ENCODE data around the gene PLEKHF1. TPM values are rescaled to one million over a fixed set of nuclear protein-coding genes. Genes with fewer than 3 reads are reported as not detected.
"Not testable (repeated sequence)": the region's sequence is repeated elsewhere in the genome, so short reads cannot be mapped to it uniquely, and the experiment has no call there.

Gene PLEKHF1
- total RNA-seq, 1 donor from 2014 or later, result 17.3 TPM

GRCh38 chr19:29705706-29706105 is 40.4 kb downstream of the PLEKHF1 start:
- Histone ChIP-seq H3K27ac (no peak overlapping the region), H3K9me3 (no peaks in the 10 kb centered on the region), H3K36me3 (peaks cover 26% of the 10 kb centered on the region), H3K27me3 (no peaks in the 10 kb centered on the region), H3K4me1 (no peaks in the 10 kb centered on the region), H3K4me3 (no peak overlapping the region)
- DNase-seq (no peak), ATAC-seq (no peak)
- intact Hi-C loops (cut with DNase I), result no loop called here
- TF ChIP-seq, protein P1, sequence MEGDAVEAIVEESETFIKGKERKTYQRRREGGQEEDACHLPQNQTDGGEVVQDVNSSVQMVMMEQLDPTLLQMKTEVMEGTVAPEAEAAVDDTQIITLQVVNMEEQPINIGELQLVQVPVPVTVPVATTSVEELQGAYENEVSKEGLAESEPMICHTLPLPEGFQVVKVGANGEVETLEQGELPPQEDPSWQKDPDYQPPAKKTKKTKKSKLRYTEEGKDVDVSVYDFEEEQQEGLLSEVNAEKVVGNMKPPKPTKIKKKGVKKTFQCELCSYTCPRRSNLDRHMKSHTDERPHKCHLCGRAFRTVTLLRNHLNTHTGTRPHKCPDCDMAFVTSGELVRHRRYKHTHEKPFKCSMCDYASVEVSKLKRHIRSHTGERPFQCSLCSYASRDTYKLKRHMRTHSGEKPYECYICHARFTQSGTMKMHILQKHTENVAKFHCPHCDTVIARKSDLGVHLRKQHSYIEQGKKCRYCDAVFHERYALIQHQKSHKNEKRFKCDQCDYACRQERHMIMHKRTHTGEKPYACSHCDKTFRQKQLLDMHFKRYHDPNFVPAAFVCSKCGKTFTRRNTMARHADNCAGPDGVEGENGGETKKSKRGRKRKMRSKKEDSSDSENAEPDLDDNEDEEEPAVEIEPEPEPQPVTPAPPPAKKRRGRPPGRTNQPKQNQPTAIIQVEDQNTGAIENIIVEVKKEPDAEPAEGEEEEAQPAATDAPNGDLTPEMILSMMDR (IDR thresholded peaks at IDR 0.05), result no peak

DNA sequence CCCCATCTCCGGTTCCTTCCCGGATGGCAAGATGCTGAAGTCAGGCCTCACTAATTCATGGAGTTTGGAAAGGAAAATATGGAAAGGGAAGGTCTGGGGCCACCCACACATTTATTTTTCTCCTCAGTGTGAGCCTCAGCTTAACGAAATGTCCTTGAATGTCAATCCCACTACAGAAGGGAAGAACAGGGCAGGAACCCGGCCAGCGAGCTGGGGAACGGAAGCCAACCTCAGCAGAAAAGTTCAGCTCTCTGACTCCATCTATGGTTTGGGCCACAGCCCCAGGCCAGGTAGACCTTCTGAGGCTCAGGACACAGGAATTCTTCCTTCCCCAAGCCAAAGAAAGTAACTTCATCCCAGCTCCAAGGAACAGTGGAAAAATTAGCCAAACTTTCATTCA is 41.4 kb downstream of the PLEKHF1 start:
- H3K9me3 ChIP-seq, result no peaks in the 10 kb centered on the region
- intact Hi-C loops (cut with DNase I), result no loop called here
- H3K27ac ChIP-seq, result no peak overlapping the region
- DNase-seq (no peak), ATAC-seq (no peak)
- H3K36me3 ChIP-seq, result peaks cover 26% of the 10 kb centered on the region
- TF ChIP-seq, protein P1 (IDR thresholded peaks at IDR 0.05), result no peak
- no peaks in the 10 kb centered on the region for H3K27me3 ChIP-seq
- H3K4me3 ChIP-seq, result no peak overlapping the region
- H3K4me1 ChIP-seq, result no peaks in the 10 kb centered on the region

GRCh38 chr19:29708554-29709439 is 43.5 kb downstream of the PLEKHF1 start:
- Histone ChIP-seq H3K27ac (no peak overlapping the region), H3K4me1 (peaks cover 6% of the 10 kb centered on the region), H3K27me3 (no peaks in the 10 kb centered on the region), H3K4me3 (no peak overlapping the region), H3K36me3 (peaks cover 23% of the 10 kb centered on the region), H3K9me3 (no peaks in the 10 kb centered on the region)
- TF ChIP-seq, protein P1 (IDR thresholded peaks at IDR 0.05), result no peak
- intact Hi-C loops (cut with DNase I), result no loop called here
- DNase-seq (peak; percentile 26), ATAC-seq (no peak)

DNA sequence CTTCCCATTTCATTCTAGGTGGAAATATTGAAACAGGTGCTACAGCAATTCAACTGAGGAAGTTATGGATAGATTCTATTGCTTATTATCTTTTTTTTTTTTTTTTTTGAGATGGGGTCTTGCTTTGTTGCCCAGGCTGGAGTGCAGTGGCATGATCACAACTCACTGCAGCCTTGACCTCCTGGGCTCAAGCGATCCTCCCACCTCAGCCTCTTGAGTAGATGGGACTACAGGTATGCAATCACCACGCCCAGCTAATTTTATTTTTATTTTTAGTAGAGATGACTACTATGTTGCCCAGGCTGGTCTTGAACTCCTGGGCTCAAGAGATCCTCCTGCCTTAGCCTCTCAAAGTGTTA is 44.2 kb downstream of the PLEKHF1 start:
- peaks cover 23% of the 10 kb centered on the region for H3K36me3 ChIP-seq
- intact Hi-C loops (cut with DNase I); ATAC-seq; H3K9me3 ChIP-seq; H3K27ac ChIP-seq; H3K27me3 ChIP-seq; H3K4me3 ChIP-seq: not testable (repeated sequence)
- peaks cover 13% of the 10 kb centered on the region for H3K4me1 ChIP-seq
- DNase-seq, result peak; percentile 3

DNA sequence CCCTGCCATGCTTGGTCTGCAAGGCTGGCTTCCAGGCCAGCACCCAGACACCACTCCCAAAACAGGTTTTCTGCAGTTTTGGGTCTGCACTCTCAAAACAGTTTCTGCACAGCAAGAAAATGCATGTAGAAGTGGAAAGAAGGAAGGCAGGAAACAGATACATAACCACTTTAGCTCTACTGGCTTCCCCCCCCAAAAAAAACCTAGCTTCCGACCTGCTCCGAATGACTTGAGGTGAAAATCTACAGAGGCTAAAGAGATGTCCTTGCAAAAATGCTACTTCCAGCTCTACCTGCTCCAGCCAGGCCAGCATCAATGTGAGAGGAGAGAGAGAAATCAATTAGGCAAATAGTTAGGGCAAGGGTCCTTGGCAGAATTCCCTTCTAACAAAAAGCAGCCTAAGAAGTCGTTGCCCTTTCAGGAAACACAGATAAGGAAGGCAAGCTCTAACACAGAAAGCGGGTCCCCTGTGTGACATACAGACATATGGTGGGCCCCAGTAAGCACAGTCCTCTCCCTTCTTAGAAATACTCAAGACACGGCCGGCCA is 46.4 kb downstream of the PLEKHF1 start:
- peak; percentile 2 for DNase-seq
- Histone ChIP-seq H3K4me3 (no peak overlapping the region), H3K27ac (no peak overlapping the region), H3K36me3 (peaks cover 11% of the 10 kb centered on the region), H3K9me3 (no peaks in the 10 kb centered on the region), H3K4me1 (peaks cover 22% of the 10 kb centered on the region), H3K27me3 (no peaks in the 10 kb centered on the region)
- intact Hi-C loops (cut with DNase I), result no loop called here
- TF ChIP-seq, protein P1 (IDR thresholded peaks at IDR 0.05), result no peak
- ATAC-seq, result no peak

GRCh38 chr19:29712744-29713516 is 47.7 kb downstream of the PLEKHF1 start:
- Histone ChIP-seq H3K4me3 (no peak overlapping the region), H3K27ac (no peak overlapping the region), H3K36me3 (no peaks in the 10 kb centered on the region), H3K9me3 (no peaks in the 10 kb centered on the region), H3K4me1 (peaks cover 22% of the 10 kb centered on the region), H3K27me3 (no peaks in the 10 kb centered on the region)
- peak; percentile 41 for DNase-seq
- TF ChIP-seq, protein P1 (IDR thresholded peaks at IDR 0.05), result no peak
- ATAC-seq, result no peak
- intact Hi-C loops (cut with DNase I), result no loop called here

Measured in upper lobe of right lung (tissue), 1 donor.